NCI-H1105 (cell line): ENCODE results near the gene TES.

Source experiments
- DNase-seq: peaks from one replicate; lab custom pipeline; 2025; lab: John Stamatoyannopoulos, UW

TES gene

DNA sequence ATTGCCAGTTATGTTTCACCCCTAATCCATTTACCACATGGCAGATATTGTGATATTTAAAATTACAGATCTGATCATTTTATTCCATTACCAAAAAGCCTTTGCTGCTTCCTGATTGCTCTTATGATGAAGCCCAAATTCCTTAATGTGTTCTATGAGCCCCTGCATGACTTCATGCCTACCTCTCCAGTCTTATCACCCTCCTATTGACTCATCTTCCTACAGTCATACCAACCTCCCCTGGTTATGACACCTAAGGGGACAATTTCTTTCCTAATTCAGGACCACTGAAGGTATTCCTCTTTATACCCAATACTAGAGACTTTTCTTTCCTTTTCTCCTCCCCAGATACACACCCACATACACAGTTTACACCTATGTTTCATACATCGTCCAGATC is 36.0 kb downstream of the TES start:
- DNase-seq: no peak

DNA sequence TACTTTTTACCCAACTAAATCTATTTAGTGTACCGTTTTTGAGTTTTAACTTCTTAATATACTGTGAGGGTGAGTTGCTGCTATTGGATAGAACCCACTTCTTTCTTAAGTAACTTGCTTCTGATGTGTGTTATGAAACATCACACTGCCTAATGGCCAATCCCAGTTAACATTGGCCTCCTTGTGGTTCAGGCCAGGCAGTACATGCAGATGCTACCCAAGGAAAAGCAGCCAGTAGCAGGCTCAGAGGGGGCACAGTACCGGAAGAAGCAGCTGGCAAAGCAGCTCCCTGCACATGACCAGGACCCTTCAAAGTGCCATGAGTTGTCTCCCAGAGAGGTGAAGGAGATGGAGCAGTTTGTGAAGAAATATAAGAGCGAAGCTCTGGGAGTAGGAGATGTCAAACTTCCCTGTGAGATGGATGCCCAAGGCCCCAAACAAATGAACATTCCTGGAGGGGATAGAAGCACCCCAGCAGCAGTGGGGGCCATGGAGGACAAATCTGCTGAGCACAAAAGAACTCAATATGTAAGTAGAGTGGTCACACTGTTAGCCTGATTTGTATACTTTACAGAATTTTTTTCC is 39.7 kb downstream of the TES start:
- peak; percentile 1 for DNase-seq

GRCh38 chr7:116251675-116252074 is 41.3 kb downstream of the TES start:
- no peak for DNase-seq

GRCh38 chr7:116252249-116252648 is 41.9 kb downstream of the TES start:
- DNase-seq: no peak

DNA sequence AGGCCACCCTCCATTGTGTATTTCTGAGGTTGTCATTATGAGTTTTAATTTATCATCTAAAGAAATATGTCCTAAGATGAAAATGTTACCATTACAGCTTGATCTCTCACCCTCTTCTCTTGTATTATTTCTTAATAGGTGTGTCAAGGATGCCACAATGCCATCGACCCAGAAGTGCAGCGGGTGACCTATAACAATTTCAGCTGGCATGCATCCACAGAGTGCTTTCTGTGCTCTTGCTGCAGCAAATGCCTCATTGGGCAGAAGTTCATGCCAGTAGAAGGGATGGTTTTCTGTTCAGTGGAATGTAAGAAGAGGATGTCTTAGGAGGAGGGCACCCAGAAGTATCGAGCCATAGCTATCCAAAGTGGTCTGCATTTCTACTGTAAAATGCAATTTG is 46.8 kb downstream of the TES start:
- DNase-seq: no peak

GRCh38 chr7:116258734-116259133 is 48.4 kb downstream of the TES start:
- peak; percentile 12 for DNase-seq

GRCh38 chr7:116259156-116259870 is 49.0 kb downstream of the TES start:
- DNase-seq: no peak

GRCh38 chr7:116259871-116260440 is 49.6 kb downstream of the TES start:
- no peak for DNase-seq

- no peak for DNase-seq
These were observed 51.6 kb downstream of the TES start for GRCh38 chr7:116261904-116262303.

GRCh38 chr7:116265881-116266280 is 55.5 kb downstream of the TES start:
- DNase-seq: no peak

GRCh38 chr7:116269466-116269865 is 59.1 kb downstream of the TES start:
- DNase-seq: no peak

GRCh38 chr7:116271161-116271913 is 61.0 kb downstream of the TES start:
- DNase-seq: no peak

DNA sequence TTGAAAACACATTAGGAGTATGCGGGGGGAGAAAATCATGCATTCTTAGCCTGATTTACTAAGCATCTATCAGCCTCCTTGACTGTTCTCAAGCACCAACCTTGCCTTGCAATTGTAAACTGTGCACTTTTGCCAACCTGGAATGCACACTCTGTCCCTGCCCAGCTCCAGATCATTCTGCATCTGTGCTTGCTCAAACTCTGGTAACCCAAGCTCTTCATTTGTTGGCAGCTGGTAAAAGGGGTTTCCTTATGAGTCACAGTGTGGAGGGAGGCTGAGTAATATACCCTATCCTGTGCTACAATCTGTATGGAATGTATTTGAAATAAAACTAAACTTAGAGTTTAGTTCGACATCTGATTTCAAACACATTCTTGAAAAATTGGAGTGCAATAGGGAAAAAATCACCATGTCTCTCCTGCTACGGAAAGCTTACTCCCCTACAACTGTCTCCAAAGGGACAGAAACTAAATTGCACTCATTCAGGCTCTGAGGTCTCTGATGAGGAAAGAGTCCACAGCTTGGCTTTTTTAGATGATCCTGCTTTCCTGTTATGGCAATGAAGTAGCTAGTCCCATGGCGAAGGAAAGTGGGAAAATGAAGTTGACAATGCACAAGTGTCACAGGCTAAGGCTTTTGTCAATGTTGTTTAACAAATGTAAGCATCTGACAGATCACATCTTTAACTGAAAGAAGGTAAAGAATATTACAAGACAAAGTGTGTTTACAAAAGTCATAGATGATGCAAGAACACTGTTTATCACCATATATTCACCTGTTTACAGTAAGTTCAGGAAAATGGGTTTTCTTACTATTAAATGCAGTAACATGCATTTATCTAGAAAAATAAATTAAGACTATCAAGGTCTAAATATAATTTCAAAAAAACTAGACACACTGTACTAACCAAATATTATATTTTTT is 61.9 kb downstream of the TES start:
- DNase-seq: no peak

DNA sequence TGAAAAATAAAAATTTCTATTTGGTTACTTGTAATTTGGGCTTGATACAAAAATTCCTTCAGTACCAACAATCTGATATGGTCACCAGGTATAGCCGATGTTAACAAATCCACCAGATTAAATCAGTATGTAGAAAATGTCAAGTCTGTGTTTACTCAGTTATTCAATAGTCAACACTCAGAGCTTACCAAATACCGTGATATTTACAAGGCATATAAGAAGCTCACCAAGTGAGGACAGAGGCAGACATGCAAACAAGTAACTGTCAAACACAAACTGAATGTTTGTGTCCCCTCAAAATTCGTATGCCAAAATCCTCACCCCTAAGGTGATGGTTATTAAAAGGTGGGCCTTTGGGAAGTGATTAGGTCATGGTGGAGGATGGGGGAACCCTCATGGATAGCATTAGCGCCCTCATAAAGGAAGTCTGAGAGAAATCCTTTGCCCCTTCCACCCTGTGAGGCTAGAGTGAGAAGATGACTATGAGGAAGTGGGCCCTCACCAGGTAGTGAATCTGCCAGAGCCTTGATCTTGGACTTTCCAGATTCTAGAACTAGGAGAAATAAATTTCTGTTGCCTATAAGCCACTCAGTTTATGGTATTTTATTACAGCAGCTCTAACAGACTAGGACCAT is 63.1 kb downstream of the TES start:
- no peak for DNase-seq

DNA sequence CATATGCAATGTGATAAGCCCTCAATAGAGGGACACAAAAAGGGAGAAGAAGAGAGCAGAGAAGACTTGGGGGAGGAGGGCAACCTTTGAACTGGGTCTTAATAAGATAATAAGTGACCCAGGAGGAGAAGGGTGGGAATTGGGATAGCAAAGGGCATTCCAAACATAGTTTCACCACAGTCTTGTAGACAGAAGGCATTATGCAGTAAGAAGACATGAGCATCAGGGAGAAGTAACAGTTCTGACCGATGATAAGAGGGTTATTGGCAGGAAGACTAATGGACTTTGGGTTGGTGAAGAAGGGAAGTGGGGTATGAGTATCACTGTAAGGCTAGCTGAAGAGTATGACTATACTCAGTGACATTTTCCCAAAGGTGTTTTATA is 63.6 kb downstream of the TES start:
- DNase-seq: no peak

- DNase-seq: no peak
These were observed 66.7 kb downstream of the TES start for GRCh38 chr7:116277070-116277469.

DNA sequence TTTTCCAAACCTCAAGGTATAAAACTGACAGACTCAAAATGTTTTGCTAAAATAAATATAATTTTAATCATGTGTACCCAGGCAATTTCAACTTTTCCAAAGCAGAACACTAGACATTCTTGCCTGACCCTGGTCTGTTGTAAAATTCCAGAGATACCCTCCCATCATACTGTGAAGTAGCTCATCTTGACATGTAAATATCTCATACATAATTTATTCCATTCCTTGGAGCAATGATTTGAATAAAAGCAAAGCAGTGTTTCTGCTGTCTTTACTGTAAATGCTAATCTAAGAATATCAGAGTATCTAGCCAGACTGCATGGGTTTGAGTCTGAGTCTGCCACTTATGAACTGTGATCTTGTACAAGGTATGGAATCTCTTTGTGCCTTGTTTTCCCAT is 68.9 kb downstream of the TES start:
- no peak for DNase-seq

GRCh38 chr7:116280803-116281202 is 70.5 kb downstream of the TES start:
- no peak for DNase-seq

GRCh38 chr7:116283595-116284204 is 73.4 kb downstream of the TES start:
- DNase-seq: no peak

GRCh38 chr7:116284390-116284789 is 74.1 kb downstream of the TES start:
- no peak for DNase-seq

DNA sequence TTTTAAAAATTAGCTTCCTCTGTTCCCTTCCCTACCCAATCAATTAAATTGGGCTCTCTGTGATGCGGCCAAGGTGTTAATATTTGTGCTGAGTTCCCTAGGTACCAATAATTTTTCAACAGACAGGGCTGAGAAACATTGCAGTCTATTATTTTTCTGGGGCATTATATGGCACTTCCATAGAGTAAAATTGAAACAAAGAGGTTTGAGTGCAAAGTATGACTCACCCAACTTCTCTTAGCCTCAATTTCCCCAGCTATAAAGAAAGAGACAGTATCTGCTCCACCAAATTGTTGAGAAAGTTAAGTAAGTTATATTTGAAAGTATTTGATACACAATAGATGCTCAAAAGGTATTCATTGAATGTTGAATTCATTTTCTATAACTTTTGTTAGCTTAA is 74.9 kb downstream of the TES start:
- DNase-seq: no peak
